Lung (tissue), 12 donors: ENCODE data around the gene DHODH. TPM values are rescaled to one million over a fixed set of nuclear protein-coding genes. Genes with fewer than 3 reads are reported as not detected.
"Not testable (repeated sequence)": the region's sequence is repeated elsewhere in the genome, so short reads cannot be mapped to it uniquely, and the experiment has no call there.

Source experiments
- ATAC-seq: fragments of 200-7000 bp; cut with Tn5 transposase; one replicate; pipeline ENCODE4 v1.9.1; 2020; ENCODE audit warnings: moderate number of reproducible peaks; ENCODE audit not compliant: insufficient read depth, low FRiP score
- DNase-seq, 3 donors: peaks; one replicate each; pipeline ENCODE4 v3.0.0-alpha.2; 2013 to 2017
- H3K27ac ChIP-seq, 2 donors: one replicate each; pipeline ENCODE4 v1.5.1; 2013; ENCODE audit warnings: mild to moderate bottlenecking in 2 of 2, moderate library complexity in 2 of 2, control low read depth in 1 of 2, inconsistent platforms in 1 of 2, low read depth in 1 of 2, low read length in 1 of 2
- H3K27me3 ChIP-seq, 3 donors: one replicate each; pipeline ENCODE4 v1.5.1; 2013; ENCODE audit warnings: low read length in 2 of 3; ENCODE audit not compliant: control insufficient read depth in 3 of 3, insufficient read depth in 3 of 3
- H3K36me3 ChIP-seq, 4 donors: one replicate each; pipeline ENCODE4 v1.5.1; 2013; ENCODE audit warnings: low read length in 4 of 4, mild to moderate bottlenecking in 1 of 4, moderate library complexity in 1 of 4; ENCODE audit not compliant: control insufficient read depth in 4 of 4, insufficient read depth in 4 of 4
- H3K4me1 ChIP-seq, 5 donors: one replicate each; pipeline ENCODE4 v1.5.1; 2013; ENCODE audit warnings: low read length in 5 of 5, mild to moderate bottlenecking in 2 of 5, moderate library complexity in 1 of 5; ENCODE audit not compliant: control insufficient read depth in 5 of 5, insufficient read depth in 5 of 5
- H3K4me3 ChIP-seq: one replicate; pipeline ENCODE4 v1.5.1; 2013; ENCODE audit warnings: mild to moderate bottlenecking, control low read depth, moderate library complexity
- H3K9ac ChIP-seq, 2 donors: one replicate each; pipeline ENCODE4 v1.5.1; 2013; ENCODE audit warnings: low read length in 2 of 2, control low read depth in 1 of 2; ENCODE audit not compliant: insufficient read depth in 1 of 2
- H3K9me3 ChIP-seq, 4 donors: one replicate each; pipeline ENCODE4 v1.5.1; 2013; ENCODE audit warnings: low read length in 3 of 4, mild to moderate bottlenecking in 1 of 4, moderate library complexity in 1 of 4; ENCODE audit not compliant: control insufficient read depth in 4 of 4, insufficient read depth in 3 of 4
- WGBS, 2 donors: extraction: QIAGEN DNeasy Blood & Tissue Kit; methylation state at CpG; one replicate each; pipeline ENCODE4 v1.1.7; 2013; 5-methylcytosine and 5-hydroxymethylcytosine counted together
- polyA plus RNA-seq, 2 donors: library from polyadenylated mRNA; stranded (reverse); fragments of 200-250 nt; gene quantifications; one replicate each; pipeline ENCODE4 v1.2.1, GENCODE V29; 2013
- total RNA-seq, 2 donors: library from RNA; depleted of rRNA in 1 of 2; stranded (reverse); fragments of >200 nt in 1 of 2; gene quantifications; one replicate each; pipeline ENCODE4 v1.2.1, GENCODE V29; 2014 to 2021
- TF ChIP-seq, protein P1 (sequence below): IDR thresholded peaks from 2 replicates; pipeline ENCODE4 v1.5.1; 2012; ENCODE audit warnings: mild to moderate bottlenecking; ENCODE audit errors: control extremely low read depth, extremely low read depth
- donor health status: control.
- donor health status: control.
- donor health status: Bipolar disorder and iron deficiency.
- donor health status: healthy.
- donor health status: DM: yes; HTN: yes; CAD: no.

Gene DHODH
- total and polyA plus RNA-seq, 4 donors, result 8.4 to 14.0 (median 10.1) TPM

GRCh38 chr16:71985262-71985974 is 23.1 kb upstream of the DHODH start:
- no peak for ATAC-seq
- TF ChIP-seq, protein P1, sequence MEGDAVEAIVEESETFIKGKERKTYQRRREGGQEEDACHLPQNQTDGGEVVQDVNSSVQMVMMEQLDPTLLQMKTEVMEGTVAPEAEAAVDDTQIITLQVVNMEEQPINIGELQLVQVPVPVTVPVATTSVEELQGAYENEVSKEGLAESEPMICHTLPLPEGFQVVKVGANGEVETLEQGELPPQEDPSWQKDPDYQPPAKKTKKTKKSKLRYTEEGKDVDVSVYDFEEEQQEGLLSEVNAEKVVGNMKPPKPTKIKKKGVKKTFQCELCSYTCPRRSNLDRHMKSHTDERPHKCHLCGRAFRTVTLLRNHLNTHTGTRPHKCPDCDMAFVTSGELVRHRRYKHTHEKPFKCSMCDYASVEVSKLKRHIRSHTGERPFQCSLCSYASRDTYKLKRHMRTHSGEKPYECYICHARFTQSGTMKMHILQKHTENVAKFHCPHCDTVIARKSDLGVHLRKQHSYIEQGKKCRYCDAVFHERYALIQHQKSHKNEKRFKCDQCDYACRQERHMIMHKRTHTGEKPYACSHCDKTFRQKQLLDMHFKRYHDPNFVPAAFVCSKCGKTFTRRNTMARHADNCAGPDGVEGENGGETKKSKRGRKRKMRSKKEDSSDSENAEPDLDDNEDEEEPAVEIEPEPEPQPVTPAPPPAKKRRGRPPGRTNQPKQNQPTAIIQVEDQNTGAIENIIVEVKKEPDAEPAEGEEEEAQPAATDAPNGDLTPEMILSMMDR, result no peak
- H3K36me3 ChIP-seq, result no peaks in the 10 kb centered on the region
- H3K4me1 ChIP-seq, result no peaks in the 10 kb centered on the region
- H3K9ac ChIP-seq, result no peak overlapping the region
- H3K4me3 ChIP-seq, result no peak overlapping the region
- no peaks in the 10 kb centered on the region for H3K9me3 ChIP-seq
- H3K27me3 ChIP-seq, result peaks cover 0 to 2% (median 0%) of the 10 kb centered on the region in 3 donors
- no peak for DNase-seq
- 82 to 85% methylated on average over 9 of the region's 9 CpGs for WGBS, 2 donors
- H3K27ac ChIP-seq, result no peak overlapping the region

DNA sequence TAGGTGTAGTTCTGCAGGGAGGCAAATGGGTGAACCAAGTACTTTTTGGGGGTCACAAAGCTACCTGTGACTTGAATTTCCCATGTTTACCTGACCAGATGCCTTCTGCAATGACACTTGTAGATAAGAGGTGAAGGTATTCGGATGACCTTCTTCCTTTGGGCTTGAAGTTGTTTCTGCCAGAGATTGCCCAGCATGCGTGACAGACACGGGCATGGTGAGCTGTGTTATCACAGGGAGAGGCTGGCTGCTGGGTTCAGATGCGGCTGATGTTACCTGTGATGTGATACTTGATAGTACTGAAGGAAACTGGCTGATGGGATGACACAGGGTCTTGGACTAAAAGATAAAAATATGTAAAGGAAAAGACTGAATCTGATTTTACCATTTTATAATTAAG is 22.4 kb upstream of the DHODH start:
- no peaks in the 10 kb centered on the region for H3K9me3 ChIP-seq
- no peak for ATAC-seq
- no peak for DNase-seq

DNA sequence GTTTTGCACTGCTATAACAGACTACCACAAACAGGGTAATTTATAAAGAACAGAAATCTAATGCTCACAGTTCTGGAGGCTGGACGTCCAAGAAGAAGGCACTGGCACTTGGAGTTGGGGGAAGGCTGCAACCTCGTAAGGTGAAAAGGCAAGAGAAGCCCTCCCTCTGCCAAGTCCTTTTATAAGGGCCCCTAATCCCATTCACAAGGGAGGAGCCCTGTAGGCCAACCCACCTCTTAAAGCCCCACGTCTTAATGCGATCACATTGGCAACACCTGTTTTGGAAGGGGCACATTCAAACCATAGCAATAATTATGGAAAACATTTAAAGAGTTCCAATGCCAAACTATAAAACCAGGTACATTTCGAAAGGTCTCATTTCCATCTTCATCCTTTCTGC is 13.5 kb upstream of the DHODH start:
- Histone ChIP-seq H3K4me1 (no peaks in the 10 kb centered on the region), H3K27me3 (no peaks in the 10 kb centered on the region), H3K27ac (no peak overlapping the region), H3K9me3 (no peaks in the 10 kb centered on the region), H3K36me3 (no peaks in the 10 kb centered on the region), H3K4me3 (no peak overlapping the region), H3K9ac (no peak overlapping the region)
- ATAC-seq (no peak), DNase-seq (no peak)
- 57 to 69% methylated on average over 5 of the region's 5 CpGs for WGBS, 2 donors
- TF ChIP-seq, protein P1, result no peak

More for the DNA sequence above, 22.4 kb upstream of the DHODH start:
- WGBS, 2 donors, result 49 to 63% methylated on average over 4 of the region's 4 CpGs
- Histone ChIP-seq H3K4me3 (no peak overlapping the region), H3K36me3 (no peaks in the 10 kb centered on the region), H3K27ac (no peak overlapping the region), H3K4me1 (no peaks in the 10 kb centered on the region), H3K27me3 (peaks cover 0 to 2% (median 0%) of the 10 kb centered on the region in 3 donors), H3K9ac (no peak overlapping the region)
- TF ChIP-seq, protein P1, result no peak

- not testable (repeated sequence) for H3K36me3 ChIP-seq, H3K9me3 ChIP-seq, H3K9ac ChIP-seq, H3K27me3 ChIP-seq, DNase-seq, ATAC-seq, H3K4me3 ChIP-seq, H3K27ac ChIP-seq, H3K4me1 ChIP-seq
- 95 to 99% methylated on average over 9 of the region's 9 CpGs for WGBS, 2 donors
Observed at GRCh38 chr16:71997578-71997977, 11.0 kb upstream of the DHODH start.
